Measurements from ENCODE around the gene ZNF177. TPM values are rescaled to one million over a fixed set of nuclear protein-coding genes. Genes with fewer than 3 reads are reported as not detected.

ZNF177 gene
- total and polyA plus RNA-seq, 5 donors = 2.2 to 4.0 (median 2.8) TPM

- H3K4me1 ChIP-seq (ENCODE audit: control insufficient read depth, insufficient read depth, low read length) = no peaks in the 10 kb centered on the region
- 96% methylated on average over 1 of the region's 1 CpG for WGBS
- intact Hi-C loops (cut with DNase I) = loop anchor here in 1 of 4 donors (5.0 kb wide), 1 partner anchor 223 kb away; no protein-coding TSS in a partner anchor
- DNase-seq (no peak), ATAC-seq (no peak)
- peaks cover under 1% of the 10 kb centered on the region for H3K9me3 ChIP-seq (ENCODE audit: control insufficient read depth, low read length)
- no peak overlapping the region for H3K27ac ChIP-seq (ENCODE audit: low read length)
- no peak overlapping the region for H3K4me3 ChIP-seq (ENCODE audit: low read length)
- H3K27me3 ChIP-seq (ENCODE audit: control insufficient read depth, insufficient read depth) = no peaks in the 10 kb centered on the region
Measured at GRCh38 chr19:9430444-9430843, 67.6 kb downstream of the ZNF177 start.

GRCh38 chr19:9431475-9431874 is 68.7 kb downstream of the ZNF177 start:
- Histone ChIP-seq H3K27me3 (ENCODE audit: control insufficient read depth, insufficient read depth) (no peaks in the 10 kb centered on the region), H3K4me3 (ENCODE audit: low read length) (no peak overlapping the region), H3K4me1 (ENCODE audit: control insufficient read depth, insufficient read depth, low read length) (no peaks in the 10 kb centered on the region), H3K9me3 (ENCODE audit: control insufficient read depth, low read length) (no peaks in the 10 kb centered on the region), H3K27ac (ENCODE audit: low read length) (no peak overlapping the region)
- intact Hi-C loops (cut with DNase I) = loop anchor here in 1 of 4 donors (5.0 kb wide), 1 partner anchor 224 kb away; no protein-coding TSS in a partner anchor
- DNase-seq (peak in 2 of 3 donors; percentile 16 to 67), ATAC-seq (no peak)
- 84% methylated on average over 7 of the region's 7 CpGs for WGBS

Other genes starting within 250 kb of the ZNF177 start
- not detected for gene OR7G1, start 247.2 kb upstream of the ZNF177 start, total RNA-seq
- gene OR7G1, start 247.2 kb upstream of the ZNF177 start, polyA plus RNA-seq = not detected
- gene OR7G3, start 236.1 kb upstream of the ZNF177 start, total RNA-seq = not detected
- not detected for gene OR7G3, start 236.1 kb upstream of the ZNF177 start, polyA plus RNA-seq
- gene ZNF317, start 222.6 kb upstream of the ZNF177 start, total RNA-seq = 10 to 100 TPM; 12.7 to 17.6 (median 14.8) TPM
- gene ZNF317, start 222.6 kb upstream of the ZNF177 start, polyA plus RNA-seq = 14.8 TPM
- gene OR7D2, start 184.0 kb upstream of the ZNF177 start, total RNA-seq = under 1 TPM in 3 of 4 donors, not detected in 1; 0.09 to 0.44 (median 0.11) TPM
- not detected for gene OR7D2, start 184.0 kb upstream of the ZNF177 start, polyA plus RNA-seq
- not detected for gene OR7D4, start 143.4 kb upstream of the ZNF177 start, total RNA-seq
- gene OR7D4, start 143.4 kb upstream of the ZNF177 start, polyA plus RNA-seq = not detected
- gene OR7E24, start 112.1 kb upstream of the ZNF177 start, total RNA-seq = not detected
- not detected for gene OR7E24, start 112.1 kb upstream of the ZNF177 start, polyA plus RNA-seq
- gene ZNF699, start 53.2 kb upstream of the ZNF177 start, total RNA-seq = 1 to 10 TPM; 2.9 to 5.8 (median 5.3) TPM
- 1.2 TPM for gene ZNF699, start 53.2 kb upstream of the ZNF177 start, polyA plus RNA-seq
- 10 to 100 TPM; 13.9 to 21.7 (median 19.9) TPM for gene ZNF559, start 38.8 kb upstream of the ZNF177 start, total RNA-seq
- gene ZNF559, start 38.8 kb upstream of the ZNF177 start, polyA plus RNA-seq = 19.4 TPM
- 10 to 100 TPM in 3 of 4 donors, 1 to 10 TPM in 1; 9.4 to 12.9 (median 11.5) TPM for gene ZNF266, start 72.6 kb downstream of the ZNF177 start, total RNA-seq
- gene ZNF266, start 72.6 kb downstream of the ZNF177 start, polyA plus RNA-seq = 10.5 TPM
- not detected for gene ZNF560, start 135.6 kb downstream of the ZNF177 start, total RNA-seq
- gene ZNF560, start 135.6 kb downstream of the ZNF177 start, polyA plus RNA-seq = not detected
- gene ZNF426, start 175.6 kb downstream of the ZNF177 start, total RNA-seq = 10 to 100 TPM; 15.8 to 19.6 (median 16.8) TPM
- gene ZNF426, start 175.6 kb downstream of the ZNF177 start, polyA plus RNA-seq = 4.2 TPM
- gene ZNF121, start 221.5 kb downstream of the ZNF177 start, total RNA-seq = 10 to 100 TPM; 15.1 to 26.1 (median 17.0) TPM
- 5.7 TPM for gene ZNF121, start 221.5 kb downstream of the ZNF177 start, polyA plus RNA-seq